Measurements from ENCODE around the gene TUBA8.

GRCh38 chr22:18118345-18118915 lies 7.8 kb downstream of the TUBA8 start:
- TF ChIP-seq, protein P1, sequence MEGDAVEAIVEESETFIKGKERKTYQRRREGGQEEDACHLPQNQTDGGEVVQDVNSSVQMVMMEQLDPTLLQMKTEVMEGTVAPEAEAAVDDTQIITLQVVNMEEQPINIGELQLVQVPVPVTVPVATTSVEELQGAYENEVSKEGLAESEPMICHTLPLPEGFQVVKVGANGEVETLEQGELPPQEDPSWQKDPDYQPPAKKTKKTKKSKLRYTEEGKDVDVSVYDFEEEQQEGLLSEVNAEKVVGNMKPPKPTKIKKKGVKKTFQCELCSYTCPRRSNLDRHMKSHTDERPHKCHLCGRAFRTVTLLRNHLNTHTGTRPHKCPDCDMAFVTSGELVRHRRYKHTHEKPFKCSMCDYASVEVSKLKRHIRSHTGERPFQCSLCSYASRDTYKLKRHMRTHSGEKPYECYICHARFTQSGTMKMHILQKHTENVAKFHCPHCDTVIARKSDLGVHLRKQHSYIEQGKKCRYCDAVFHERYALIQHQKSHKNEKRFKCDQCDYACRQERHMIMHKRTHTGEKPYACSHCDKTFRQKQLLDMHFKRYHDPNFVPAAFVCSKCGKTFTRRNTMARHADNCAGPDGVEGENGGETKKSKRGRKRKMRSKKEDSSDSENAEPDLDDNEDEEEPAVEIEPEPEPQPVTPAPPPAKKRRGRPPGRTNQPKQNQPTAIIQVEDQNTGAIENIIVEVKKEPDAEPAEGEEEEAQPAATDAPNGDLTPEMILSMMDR (IDR thresholded peaks at IDR 0.05), result no peak
- TF ChIP-seq POLR2A (IDR thresholded peaks at IDR 0.05), result no peak

All from ovary (tissue), 3 donors.